Inferior parietal cortex (tissue), 1 donor: ENCODE measurements around the gene TEAD1.

Source experiments
- DNase-seq: peaks from one replicate; pipeline ENCODE4 v3.0.0-alpha.2; 2016; ENCODE audit errors: extremely low spot score

Gene TEAD1

GRCh38 chr11:12686246-12687060 lies 12.2 kb downstream of the TEAD1 start:
- DNase-seq = no peak

DNA sequence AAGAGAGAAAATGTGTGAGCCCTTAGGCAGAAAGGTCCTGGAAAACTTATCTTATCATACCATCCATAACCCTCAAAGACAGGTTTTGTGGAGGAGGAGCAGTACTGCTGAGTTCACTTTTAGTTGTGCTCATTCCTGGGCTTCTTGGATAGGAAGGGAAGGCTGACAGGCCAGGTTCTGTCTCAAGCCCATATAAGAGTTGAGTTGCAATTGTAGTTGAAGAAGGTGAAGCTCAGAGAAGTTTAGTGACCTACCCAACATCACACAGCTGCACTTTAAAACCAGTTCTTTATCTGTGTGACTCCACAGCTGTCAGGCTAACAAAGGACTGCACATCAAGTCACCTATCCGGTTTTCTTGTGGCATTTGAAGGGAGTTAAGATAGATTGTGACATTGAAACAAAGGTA lies 13.0 kb downstream of the TEAD1 start:
- DNase-seq = no peak

- DNase-seq = no peak
These were observed 13.5 kb downstream of the TEAD1 start for GRCh38 chr11:12687740-12688139.

GRCh38 chr11:12689029-12689755 lies 15.0 kb downstream of the TEAD1 start:
- DNase-seq = no peak

GRCh38 chr11:12690663-12691062 lies 16.4 kb downstream of the TEAD1 start:
- no peak for DNase-seq

GRCh38 chr11:12691473-12691872 lies 17.3 kb downstream of the TEAD1 start:
- no peak for DNase-seq

GRCh38 chr11:12692229-12693075 lies 18.2 kb downstream of the TEAD1 start:
- peak; percentile 53 for DNase-seq

GRCh38 chr11:12693094-12693478 lies 18.9 kb downstream of the TEAD1 start:
- no peak for DNase-seq

GRCh38 chr11:12693479-12694182 lies 19.4 kb downstream of the TEAD1 start:
- DNase-seq = peak; percentile 51

- no peak for DNase-seq
These were observed 19.9 kb downstream of the TEAD1 start for GRCh38 chr11:12694183-12694531.

DNA sequence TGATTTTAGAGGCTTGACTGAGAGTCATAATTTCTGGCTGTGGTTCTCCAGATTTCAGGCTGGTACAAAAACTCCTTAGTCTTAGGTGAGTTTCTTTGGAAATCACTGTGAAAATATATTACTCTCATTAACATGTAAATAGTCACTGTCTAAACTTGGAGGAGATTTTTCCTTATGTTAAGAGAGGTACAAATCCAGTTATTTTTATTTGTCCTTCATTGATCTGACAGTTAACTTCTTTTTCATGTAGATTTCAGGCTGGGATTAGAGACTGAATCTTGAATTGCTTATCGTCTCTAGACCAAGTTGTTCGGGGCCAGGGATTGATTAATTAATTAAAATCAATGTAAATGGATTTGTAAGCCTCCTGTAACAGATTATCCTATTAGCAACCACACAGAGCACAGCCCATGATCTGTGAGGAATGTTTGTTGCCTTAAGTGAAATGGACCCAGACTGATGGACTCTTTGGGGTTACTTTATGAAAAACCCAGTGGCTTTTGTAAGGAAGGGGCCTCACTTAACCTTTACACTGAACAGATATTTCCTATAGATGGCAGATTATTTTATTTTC lies 21.1 kb downstream of the TEAD1 start:
- DNase-seq = no peak

DNA sequence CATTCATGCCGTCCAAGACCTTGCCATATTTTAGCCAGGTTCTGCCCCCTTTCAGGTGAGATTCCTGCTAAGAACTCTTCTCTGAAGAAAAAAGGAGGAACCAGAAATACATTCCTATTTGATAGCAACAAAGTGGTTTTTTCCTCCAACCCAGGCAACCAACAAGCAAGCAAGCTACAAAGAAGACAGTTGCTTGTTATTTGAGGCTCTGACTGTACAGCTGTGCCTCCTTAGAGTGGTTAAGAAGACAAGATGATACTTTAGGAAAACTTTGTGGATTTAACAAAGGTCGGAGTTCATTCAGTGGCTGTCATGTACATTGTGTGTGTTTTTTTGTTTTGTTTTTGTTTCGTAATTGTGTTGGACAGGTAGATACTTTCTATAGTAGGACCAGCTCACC lies 21.7 kb downstream of the TEAD1 start:
- DNase-seq = no peak

DNA sequence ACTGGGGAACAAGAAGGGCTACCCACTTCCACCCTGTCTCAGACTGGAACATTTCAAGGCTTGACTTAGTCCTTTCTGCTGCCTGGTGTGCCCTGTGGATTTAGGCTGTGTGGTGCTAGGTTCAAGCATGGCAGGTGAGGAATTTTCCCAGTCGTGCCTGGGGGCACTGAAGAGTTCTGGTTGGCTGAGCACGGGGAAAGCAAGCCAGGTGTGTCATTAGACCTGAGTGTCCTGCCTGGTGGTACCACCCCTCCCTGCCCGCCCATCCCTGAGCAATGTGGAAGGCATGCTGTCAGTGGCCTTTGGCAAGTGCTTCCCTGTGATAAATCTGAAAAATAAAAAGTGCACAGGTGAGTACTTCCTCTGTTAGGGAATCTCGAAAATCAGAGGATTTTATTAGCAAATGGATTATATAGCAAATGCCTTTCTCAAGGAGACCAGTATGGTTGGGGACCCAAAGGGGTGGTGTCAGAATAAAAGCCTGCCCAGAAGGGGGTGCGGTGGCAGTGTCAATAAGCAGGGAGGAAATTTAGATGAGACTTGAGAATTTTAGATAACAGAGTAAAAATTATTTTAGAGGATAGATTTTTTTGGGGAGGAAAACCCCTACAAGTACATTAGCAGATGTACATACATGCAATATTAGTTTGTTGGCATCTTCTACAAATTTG lies 22.8 kb downstream of the TEAD1 start:
- DNase-seq = no peak

DNA sequence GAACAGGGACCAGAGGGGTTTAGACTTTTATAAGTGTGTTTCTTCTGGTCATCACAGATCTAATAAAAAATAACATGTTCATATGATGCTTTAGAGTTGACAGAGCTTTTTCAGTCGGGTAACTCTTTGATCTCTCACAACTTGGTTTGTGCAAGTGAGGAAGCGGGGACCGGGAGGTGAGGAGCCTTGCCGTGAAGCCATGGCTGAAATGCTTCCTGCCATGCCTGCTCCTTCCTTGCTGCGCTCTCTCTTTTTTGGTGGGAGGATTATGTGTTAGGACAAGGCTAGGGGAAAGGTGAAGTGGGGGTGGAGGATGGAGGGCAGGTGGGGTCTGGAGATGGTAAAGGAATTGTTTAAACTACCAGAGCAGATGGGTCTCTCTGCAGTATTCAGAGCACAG lies 23.8 kb downstream of the TEAD1 start:
- DNase-seq = no peak

DNA sequence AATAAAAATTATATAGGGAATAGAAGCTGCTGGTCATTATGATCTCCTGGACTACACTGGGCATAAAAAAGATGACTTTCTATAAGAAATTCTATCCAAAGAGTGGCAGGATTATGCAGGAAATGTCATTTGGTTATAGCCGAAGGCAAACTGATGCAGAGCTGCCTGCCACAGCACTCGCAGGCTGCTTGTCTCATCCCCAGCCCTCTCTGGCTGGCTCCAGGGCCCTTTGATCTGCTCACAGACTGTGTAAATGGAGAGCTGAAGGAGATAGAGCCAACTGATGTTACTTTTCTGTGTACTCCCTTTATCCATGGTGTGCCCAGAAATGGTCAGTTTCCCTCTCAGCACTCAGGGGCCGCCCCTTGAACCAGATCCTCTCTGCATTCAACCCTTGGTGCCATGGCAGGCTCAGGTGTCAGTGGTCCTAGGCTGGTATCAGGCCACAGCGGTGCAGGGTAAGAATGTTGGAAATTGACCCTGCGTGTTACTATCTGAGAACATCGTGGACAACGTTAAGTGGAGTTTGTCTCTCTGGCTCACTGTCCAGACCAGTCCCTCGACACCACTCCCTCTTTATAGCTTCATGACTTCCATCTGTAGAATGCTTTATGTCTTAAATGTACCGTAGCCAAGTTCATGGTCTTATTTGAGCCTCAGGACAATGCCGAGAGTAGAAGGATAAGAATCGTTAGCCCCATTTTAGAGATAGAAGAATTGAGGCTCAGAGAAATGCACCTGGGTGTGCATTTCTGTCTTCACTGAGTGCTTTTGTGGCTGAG lies 27.8 kb downstream of the TEAD1 start:
- no peak for DNase-seq

DNA sequence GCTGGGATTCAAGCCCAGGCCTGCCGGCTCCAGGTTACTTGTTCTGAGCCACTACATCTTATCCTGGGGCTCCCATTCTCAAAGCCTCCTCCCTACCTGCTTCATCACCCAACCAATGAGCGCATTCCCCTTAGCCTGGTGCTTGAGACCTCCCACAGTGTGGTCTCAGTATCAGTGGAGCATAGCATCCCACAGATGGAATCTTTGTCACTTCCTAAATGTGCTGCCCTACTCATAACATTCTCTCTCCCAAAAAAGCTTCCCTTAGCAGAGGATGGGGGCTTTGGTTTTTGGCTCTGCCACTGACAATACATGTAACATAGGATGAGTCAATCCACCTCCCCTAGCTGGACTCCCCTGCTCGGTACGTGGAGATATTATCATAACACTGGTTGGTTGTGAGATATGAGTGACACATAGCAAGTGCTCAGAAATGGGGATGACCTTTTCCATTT lies 28.8 kb downstream of the TEAD1 start:
- DNase-seq = no peak

DNA sequence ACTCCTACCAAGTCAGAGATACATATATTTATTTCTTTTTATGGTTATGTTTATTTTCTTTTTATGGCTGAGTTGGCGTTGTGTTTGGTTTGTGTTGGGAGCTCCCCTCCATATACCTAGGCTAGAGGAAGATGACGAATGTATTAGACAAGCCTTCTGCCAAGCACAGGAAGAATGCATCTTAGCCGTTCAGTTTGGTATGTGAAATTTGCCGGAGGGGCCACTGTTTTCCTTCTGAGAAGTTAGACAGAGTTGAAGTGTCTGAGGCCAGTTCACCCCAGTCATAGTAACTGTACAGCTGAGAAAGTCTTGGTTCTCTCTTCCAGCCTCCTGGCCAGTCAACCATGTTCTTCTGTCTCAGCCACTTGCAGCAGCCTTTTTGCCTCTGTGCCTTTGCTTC lies 29.8 kb downstream of the TEAD1 start:
- DNase-seq = no peak

- DNase-seq = no peak
These were observed 31.7 kb downstream of the TEAD1 start for GRCh38 chr11:12705874-12706273.

DNA sequence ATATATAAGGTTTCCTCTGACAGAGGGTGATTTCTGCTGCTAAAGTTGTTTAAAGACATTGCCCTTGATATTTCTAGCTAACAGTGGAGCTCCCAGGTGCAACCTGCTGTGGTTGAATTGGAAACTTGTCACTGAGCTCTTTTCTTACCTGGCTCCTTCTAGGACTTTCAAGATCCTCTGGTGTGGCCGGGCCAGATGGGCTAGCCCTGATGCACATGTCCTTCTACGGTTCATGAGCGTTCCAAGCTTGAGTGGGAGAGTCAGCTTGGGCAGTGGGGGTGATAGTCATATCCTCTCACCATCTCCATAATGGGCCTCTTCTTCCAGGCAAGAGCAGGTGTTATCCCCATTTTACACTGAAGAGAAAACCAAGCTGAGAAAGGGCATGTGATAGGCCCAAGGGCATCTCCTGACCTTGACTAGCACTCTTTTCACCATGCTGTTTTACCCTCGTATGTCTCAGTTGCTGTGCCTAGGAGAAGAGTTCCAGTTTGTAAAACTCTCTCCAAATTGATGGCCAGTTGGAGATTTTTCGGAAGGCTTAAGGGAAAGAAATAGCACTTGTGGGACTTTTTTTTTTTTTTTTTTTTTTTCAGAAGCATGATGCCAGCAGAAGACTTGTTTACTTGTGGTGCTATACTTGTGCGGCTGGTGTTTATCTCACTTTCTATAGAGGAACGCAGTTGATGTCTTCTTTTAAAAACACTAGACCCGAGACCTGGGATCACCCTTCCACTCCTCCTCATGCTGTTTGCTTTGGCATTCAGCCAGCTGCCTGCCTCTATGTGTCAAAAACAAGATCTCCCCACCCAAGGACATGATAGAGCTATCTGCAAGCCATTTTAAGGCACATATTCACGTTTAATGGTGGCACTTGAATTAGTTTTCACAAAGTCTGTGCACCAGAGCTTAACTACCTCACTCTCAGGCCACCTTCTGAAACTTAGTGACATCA lies 32.6 kb downstream of the TEAD1 start:
- no peak for DNase-seq
